Measurements from ENCODE around the gene NOTCH1. TPM values are rescaled to one million over a fixed set of nuclear protein-coding genes. Genes with fewer than 3 reads are reported as not detected.

NOTCH1 gene
- total RNA-seq, 3 donors from 2014 or later (not counting 1 experiment from before 2014, with no cell fraction given) = 126 to 228 (median 192) TPM

- H3K36me3 ChIP-seq (ENCODE audit: control insufficient read depth, insufficient read depth, low read length) = peaks cover 30% of the 10 kb centered on the region
- peaks cover 76% of the 10 kb centered on the region for H3K4me1 ChIP-seq (ENCODE audit: control insufficient read depth, insufficient read depth, low read length)
- H3K27ac ChIP-seq (ENCODE audit: low read length) = no peak overlapping the region
- no peaks in the 10 kb centered on the region for H3K9me3 ChIP-seq (ENCODE audit: control insufficient read depth, insufficient read depth, low read length)
- no peaks in the 10 kb centered on the region for H3K27me3 ChIP-seq (ENCODE audit: control insufficient read depth, insufficient read depth, low read length)
- H3K4me3 Mint-ChIP-seq = peak overlapping the region; percentile 88
- H3K27ac Mint-ChIP-seq = peak overlapping the region; percentile 67 to 80
- H3K27me3 Mint-ChIP-seq (ENCODE audit: low read depth in 2 of 2) = no peaks in the 10 kb centered on the region
- H3K4me1 Mint-ChIP-seq = peaks cover 31 to 38% of the 10 kb centered on the region in 2 donors
- no peaks in the 10 kb centered on the region for H3K9me3 Mint-ChIP-seq
- 52% methylated on average over 31 of the region's 31 CpGs for WGBS (ENCODE audit: insufficient coverage)
- ATAC-seq = no peak
- intact Hi-C loops (cut with micrococcal nuclease) = no loop called here
- no peaks in the 10 kb centered on the region for H3K36me3 Mint-ChIP-seq
- peak overlapping the region; percentile 69 for H3K4me3 ChIP-seq (ENCODE audit: low read length)
- TF ChIP-seq, protein P1, sequence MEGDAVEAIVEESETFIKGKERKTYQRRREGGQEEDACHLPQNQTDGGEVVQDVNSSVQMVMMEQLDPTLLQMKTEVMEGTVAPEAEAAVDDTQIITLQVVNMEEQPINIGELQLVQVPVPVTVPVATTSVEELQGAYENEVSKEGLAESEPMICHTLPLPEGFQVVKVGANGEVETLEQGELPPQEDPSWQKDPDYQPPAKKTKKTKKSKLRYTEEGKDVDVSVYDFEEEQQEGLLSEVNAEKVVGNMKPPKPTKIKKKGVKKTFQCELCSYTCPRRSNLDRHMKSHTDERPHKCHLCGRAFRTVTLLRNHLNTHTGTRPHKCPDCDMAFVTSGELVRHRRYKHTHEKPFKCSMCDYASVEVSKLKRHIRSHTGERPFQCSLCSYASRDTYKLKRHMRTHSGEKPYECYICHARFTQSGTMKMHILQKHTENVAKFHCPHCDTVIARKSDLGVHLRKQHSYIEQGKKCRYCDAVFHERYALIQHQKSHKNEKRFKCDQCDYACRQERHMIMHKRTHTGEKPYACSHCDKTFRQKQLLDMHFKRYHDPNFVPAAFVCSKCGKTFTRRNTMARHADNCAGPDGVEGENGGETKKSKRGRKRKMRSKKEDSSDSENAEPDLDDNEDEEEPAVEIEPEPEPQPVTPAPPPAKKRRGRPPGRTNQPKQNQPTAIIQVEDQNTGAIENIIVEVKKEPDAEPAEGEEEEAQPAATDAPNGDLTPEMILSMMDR (IDR thresholded peaks at IDR 0.05) = no peak
- DNase-seq = no peak
Measured at GRCh38 chr9:136543830-136544547, 1.9 kb downstream of the NOTCH1 start.

DNA sequence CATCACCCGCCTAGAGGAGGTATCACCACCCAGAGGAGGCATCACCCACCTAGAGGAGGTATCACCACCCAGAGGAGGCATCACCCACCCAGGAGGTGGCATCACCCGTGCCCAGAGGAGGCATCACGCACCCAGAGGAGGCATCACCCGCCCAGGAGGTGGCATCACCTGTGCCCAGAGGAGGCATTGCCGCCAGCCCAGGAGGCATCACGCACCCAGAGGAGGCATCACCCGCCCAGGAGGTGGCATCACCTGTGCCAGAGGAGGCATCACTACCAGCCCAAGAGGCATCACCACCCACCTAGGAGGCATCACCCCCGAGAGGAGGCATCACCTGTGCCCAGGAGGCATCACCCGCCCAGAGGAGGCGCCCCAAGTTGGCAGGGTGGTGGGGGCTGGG lies 2.6 kb downstream of the NOTCH1 start:
- Mint-ChIP-seq H3K4me3 (peak overlapping the region; percentile 88), H3K27me3 (ENCODE audit: low read depth in 2 of 2) (no peaks in the 10 kb centered on the region), H3K4me1 (peaks cover 37 to 44% of the 10 kb centered on the region in 2 donors), H3K27ac (peak overlapping the region in 1 of 2 donors; percentile 67), H3K9me3 (no peaks in the 10 kb centered on the region), H3K36me3 (no peaks in the 10 kb centered on the region)
- H3K9me3 ChIP-seq (ENCODE audit: control insufficient read depth, insufficient read depth, low read length) = no peaks in the 10 kb centered on the region
- intact Hi-C loops (cut with micrococcal nuclease) = no loop called here
- ATAC-seq = no peak
- no peak overlapping the region for H3K27ac ChIP-seq (ENCODE audit: low read length)
- H3K4me3 ChIP-seq (ENCODE audit: low read length) = no peak overlapping the region
- 79% methylated on average over 9 of the region's 10 CpGs for WGBS (ENCODE audit: insufficient coverage)
- no peaks in the 10 kb centered on the region for H3K27me3 ChIP-seq (ENCODE audit: control insufficient read depth, insufficient read depth, low read length)
- peaks cover 82% of the 10 kb centered on the region for H3K4me1 ChIP-seq (ENCODE audit: control insufficient read depth, insufficient read depth, low read length)
- peaks cover 30% of the 10 kb centered on the region for H3K36me3 ChIP-seq (ENCODE audit: control insufficient read depth, insufficient read depth, low read length)
- DNase-seq = peak in 1 of 2 donors; percentile 43
- TF ChIP-seq, protein P1 (IDR thresholded peaks at IDR 0.05) = no peak

GRCh38 chr9:136542241-136543040 lies 3.4 kb downstream of the NOTCH1 start:
- Histone ChIP-seq H3K9me3 (ENCODE audit: control insufficient read depth, insufficient read depth, low read length) (no peaks in the 10 kb centered on the region), H3K27ac (ENCODE audit: low read length) (no peak overlapping the region), H3K36me3 (ENCODE audit: control insufficient read depth, insufficient read depth, low read length) (peaks cover 32% of the 10 kb centered on the region), H3K27me3 (ENCODE audit: control insufficient read depth, insufficient read depth, low read length) (no peaks in the 10 kb centered on the region), H3K4me3 (ENCODE audit: low read length) (no peak overlapping the region), H3K4me1 (ENCODE audit: control insufficient read depth, insufficient read depth, low read length) (peaks cover 82% of the 10 kb centered on the region)
- WGBS (ENCODE audit: insufficient coverage) = 89% methylated on average over 27 of the region's 28 CpGs
- no peak for DNase-seq
- Mint-ChIP-seq H3K27me3 (ENCODE audit: low read depth in 2 of 2) (no peaks in the 10 kb centered on the region), H3K36me3 (no peaks in the 10 kb centered on the region), H3K9me3 (no peaks in the 10 kb centered on the region), H3K4me3 (peak overlapping the region; percentile 88), H3K27ac (peak overlapping the region in 1 of 2 donors; percentile 67), H3K4me1 (peaks cover 42 to 51% of the 10 kb centered on the region in 2 donors)
- TF ChIP-seq, protein P1 (IDR thresholded peaks at IDR 0.05) = no peak
- no peak for ATAC-seq
- intact Hi-C loops (cut with micrococcal nuclease) = no loop called here
